Testis (tissue), 2 donors: Measurements from ENCODE around the gene PER1.

Experiments
- POLR2A ChIP-seq: fragments of 450-650 bp; IDR thresholded peaks from one replicate; pipeline ENCODE4 v1.6.1; 2017; ENCODE audit warnings: antibody characterized with exemption, mild to moderate bottlenecking, moderate library complexity
- TF ChIP-seq, protein P1 (sequence below), 3 experiments: fragments of 450-650 bp in 2 of 3; fragments of 200-600 bp in 1 of 3; sonication (generic) in 1 of 3; IDR thresholded peaks; one replicate each; pipeline ENCODE4 v1.5.1; 2016 to 2019; ENCODE audit warnings: antibody characterized with exemption in 3 of 3, mild to moderate bottlenecking in 2 of 3, moderate library complexity in 1 of 3

DNA sequence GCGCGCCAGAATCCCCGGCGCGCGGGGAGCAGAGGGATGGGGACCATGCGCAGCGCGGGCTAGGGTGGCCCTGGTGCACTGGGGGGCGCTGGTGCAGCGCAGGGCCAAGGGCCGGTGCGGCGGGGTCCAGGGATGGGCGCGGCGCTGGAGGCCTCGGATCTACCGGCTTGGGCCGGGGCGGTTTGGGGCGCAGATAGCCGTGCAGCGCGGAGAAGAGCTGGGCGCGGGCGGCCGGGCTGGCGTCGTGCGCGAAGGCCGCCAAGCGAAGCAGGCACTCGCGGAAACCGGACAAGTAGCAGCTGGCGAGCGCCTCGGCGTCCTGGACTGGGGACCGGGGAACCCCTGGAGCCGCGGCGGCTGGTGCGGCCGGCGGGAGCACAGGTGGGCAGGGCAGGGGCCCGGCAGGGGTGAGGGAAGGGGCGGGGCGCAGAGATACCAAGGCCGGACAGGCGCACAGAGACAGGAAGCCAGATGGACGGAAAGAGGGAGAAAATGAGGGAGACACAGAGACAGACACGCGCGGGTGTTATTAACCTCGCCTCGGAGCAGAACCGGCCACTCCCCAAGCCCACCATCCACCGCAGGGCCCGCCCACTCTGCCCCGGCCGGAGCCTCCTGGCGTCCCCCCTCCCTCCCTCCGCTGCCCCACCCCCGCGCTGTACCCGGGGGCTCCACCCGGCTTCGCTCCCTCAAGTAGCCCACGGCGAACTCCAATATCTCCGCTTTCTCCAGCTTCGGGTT lies 30.4 kb downstream of the PER1 start:
- TF ChIP-seq, protein P1, sequence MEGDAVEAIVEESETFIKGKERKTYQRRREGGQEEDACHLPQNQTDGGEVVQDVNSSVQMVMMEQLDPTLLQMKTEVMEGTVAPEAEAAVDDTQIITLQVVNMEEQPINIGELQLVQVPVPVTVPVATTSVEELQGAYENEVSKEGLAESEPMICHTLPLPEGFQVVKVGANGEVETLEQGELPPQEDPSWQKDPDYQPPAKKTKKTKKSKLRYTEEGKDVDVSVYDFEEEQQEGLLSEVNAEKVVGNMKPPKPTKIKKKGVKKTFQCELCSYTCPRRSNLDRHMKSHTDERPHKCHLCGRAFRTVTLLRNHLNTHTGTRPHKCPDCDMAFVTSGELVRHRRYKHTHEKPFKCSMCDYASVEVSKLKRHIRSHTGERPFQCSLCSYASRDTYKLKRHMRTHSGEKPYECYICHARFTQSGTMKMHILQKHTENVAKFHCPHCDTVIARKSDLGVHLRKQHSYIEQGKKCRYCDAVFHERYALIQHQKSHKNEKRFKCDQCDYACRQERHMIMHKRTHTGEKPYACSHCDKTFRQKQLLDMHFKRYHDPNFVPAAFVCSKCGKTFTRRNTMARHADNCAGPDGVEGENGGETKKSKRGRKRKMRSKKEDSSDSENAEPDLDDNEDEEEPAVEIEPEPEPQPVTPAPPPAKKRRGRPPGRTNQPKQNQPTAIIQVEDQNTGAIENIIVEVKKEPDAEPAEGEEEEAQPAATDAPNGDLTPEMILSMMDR (IDR thresholded peaks at IDR 0.05) = peak; percentile 33 to 42 (median 35)
- no peak for TF ChIP-seq POLR2A
